GM19025 (cell line): Measurements from ENCODE around the gene GOLGA6A.
A peak's percentile ranks its signal among the peaks of the same experiment; 100 is the strongest.
"Not testable (repeated sequence)": the region's sequence is repeated elsewhere in the genome, so short reads cannot be mapped to it uniquely, and the experiment has no call there.

Experiments used
- ATAC-seq: cut with Tn5 transposase; IDR thresholded peaks from one replicate; pipeline ENCODE4 v1.9.1; 2021; ENCODE audit warnings: mild to moderate bottlenecking, low read depth, moderate library complexity; ENCODE audit not compliant: unreplicated experiment

Gene GOLGA6A

DNA sequence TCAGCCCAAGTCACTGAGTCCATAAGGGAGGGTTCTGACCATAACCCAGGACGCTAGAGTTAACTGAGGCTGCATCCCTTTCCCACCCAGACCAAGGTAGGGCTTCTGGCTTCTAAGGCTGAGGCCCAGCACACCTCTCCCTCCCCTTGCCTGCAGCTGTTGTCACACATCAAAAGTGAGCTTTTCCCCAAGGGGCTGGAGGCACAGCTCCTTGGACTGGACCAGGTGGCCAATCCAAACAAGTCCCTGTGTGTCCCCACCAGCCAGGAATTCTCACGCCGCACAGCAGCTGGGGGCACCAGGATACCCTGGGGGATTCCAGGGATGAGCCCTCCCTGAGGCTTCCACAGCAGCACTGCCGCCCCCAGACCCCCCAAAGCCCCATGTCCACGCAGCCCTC lies 25.8 kb upstream of the GOLGA6A start:
- no peak for ATAC-seq

DNA sequence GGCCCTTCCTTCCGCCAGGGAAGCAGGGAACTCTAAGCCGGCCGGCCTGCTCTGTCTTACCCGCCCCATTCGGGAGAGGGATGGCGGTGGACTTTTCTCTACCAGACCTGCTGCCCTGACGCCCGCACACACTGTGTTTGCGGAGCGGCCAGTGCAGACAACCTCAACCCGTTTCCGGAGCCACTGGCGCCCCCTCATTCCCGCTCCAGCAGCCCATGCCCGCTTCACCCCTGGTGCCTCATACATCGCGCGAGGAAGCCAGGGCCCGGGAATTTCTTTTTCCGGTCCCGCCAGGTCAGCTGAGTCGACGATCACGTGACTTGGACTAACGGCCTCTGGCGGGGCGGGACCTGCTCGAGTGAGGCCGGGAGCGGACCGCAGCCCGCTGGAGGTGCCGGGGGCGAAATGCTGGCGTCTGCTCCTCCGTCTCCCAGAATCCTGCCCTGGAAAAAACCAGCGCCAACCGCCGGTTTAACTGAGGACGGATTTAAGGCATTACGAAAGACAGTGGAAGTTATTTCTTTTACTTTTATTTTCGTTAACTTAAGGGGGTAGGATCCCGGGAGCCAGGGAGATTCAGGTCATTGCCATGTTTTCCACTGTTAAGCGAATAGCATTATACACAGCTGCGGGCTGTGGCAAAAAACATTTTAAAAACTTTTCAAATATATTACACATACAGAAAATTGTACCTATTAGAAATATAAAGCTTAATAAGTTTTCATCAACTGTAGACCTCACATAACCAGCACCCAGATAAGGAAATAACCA lies 17.8 kb upstream of the GOLGA6A start:
- peak; percentile 85 for ATAC-seq

DNA sequence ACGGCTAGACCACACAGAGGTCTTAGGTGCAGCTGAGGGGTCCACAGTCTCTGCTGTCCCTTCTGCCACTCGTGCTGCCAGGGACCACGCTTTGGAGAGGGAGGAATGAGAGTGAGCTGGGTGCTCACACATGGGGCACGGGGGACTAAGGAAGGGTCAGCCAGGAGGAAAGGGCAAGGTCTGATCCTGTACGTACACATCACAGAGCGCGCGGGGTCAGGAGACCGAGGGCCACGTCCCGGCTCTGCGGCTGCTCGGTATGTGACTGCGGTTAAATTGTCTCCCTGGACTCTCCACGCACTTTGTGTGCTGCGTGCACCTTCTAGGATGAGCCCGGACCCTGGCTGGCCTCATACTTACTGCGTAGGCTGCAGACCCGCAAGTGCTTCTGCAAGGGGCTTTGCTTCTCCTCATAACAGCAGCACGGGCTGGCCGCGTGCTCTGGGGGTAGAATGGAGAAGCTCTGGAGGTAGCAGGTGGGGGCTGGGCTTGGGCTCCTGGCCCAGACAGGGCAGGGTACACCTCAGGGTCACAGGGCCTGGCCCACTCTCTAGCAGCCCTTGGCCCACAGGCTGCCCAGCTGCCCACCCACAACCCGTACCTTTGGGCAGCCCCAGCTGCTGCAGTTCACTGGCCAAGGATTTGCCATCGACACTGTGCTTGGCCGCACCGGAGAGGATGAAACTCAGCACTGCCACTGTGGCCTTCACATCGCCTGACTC lies 14.6 kb upstream of the GOLGA6A start:
- ATAC-seq, result not testable (repeated sequence)

DNA sequence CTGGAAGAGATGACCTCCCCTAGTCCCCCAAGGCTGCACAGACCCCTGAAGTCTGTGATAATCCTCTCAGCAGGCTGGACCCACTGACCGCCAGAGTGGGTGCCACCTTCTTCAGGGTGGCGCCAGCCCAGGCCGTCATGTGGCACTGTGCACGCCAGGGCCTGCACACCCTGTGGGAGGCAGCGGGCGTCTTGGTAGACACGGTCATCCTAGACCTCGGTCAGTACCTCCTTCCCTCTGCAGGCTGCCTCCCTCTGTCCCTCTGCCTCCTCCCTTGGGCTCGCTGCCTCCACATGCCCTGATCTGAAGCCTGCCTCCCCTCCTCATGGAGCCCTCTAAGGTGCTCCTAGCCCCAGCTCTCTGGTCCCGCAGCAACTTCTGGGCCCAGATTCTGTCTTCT lies 13.3 kb upstream of the GOLGA6A start:
- not testable (repeated sequence) for ATAC-seq

DNA sequence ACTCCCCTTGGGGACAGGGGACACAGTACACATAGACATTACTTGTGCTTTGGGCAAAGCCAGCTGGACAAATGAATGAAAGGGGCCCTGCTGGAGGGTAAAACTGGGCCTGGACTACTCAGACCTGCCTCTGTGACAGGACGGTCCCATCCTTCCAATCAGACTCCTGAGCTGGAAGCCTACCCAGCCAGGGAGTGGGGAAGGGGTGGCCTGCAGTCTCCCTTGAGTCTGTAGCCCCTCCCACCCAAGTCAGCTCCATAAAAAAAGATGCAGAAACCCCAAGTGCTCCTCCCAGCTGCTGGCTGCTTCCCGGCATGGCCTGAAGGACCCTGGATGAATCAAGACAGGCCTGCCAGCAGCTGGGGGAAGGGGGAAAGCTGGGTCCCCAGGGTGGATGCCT lies 12.2 kb upstream of the GOLGA6A start:
- ATAC-seq, result not testable (repeated sequence)

DNA sequence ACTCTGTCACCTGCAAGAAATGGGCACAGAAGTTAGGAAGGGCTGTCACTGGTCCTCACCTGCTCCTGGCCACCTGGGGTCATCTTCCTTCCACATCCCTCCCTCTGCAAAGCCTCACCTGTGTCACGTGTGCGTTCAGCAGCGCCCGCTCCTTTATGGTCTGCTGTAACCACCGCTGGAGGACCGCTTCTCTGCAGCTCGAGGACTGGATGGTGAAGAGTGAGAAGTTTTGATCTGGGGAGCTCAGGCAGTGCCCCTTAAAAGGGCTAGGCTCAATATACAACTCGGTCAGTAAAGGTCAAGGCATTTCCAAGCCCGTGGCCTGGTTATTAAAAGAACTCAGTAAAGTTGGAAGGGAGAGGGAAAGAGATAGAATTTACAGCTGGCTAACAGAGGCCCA lies 6.6 kb downstream of the GOLGA6A start:
- not testable (repeated sequence) for ATAC-seq

DNA sequence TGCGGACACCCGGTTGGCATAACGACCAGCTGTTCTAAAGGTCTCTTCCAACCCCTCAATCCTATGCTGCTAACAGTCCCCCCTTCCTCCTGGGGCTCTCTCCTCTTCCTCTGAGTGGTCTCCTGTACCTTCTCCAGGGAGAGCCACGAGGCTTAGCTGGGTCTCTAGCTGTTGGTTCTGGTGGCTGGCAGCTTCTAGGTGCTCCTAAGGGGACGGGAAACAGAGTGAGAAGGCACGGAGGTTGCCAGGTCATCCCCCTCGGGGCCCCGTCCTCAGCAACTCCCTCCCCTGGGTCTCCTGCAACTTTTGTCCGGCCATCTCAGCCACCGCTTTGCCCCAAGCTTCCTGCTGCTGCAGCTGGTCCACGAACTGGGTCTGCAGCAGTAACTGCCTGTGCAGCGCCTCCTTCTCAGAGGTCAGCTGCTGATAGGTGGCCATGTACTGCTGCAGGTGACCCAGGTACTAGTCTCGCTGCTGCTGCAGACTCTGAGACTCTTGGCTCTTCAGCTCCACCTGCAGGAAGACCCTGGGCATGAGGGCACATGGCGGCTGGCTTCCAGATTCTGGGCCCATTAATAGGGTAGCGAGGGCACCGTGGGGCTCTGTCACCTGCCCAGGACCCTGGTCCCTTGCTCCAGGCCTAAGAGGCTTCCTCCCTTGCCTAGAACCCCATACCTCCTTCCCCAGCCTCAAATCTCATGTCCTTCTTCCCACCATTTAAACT lies 9.6 kb downstream of the GOLGA6A start:
- not testable (repeated sequence) for ATAC-seq

DNA sequence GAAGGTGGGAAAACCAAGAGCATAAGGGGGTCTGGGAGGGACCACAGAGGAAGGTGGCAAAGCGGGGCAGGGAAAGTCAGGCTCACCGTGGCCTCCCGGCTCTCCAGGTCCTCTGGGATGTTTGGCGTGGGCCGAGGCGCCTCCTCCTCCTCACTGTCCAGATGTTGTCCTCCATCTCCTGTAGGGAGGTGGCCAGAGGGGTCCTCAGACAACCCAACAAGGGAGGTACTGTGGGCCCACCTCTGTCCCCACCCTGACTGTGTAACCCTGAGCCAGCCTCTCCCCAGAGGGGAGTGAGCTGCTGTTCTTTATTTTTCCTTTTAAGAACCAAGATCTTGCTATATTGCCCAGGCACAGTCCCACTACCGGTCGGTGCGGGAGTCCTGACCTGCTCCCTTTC lies 10.2 kb downstream of the GOLGA6A start:
- ATAC-seq, result not testable (repeated sequence)

DNA sequence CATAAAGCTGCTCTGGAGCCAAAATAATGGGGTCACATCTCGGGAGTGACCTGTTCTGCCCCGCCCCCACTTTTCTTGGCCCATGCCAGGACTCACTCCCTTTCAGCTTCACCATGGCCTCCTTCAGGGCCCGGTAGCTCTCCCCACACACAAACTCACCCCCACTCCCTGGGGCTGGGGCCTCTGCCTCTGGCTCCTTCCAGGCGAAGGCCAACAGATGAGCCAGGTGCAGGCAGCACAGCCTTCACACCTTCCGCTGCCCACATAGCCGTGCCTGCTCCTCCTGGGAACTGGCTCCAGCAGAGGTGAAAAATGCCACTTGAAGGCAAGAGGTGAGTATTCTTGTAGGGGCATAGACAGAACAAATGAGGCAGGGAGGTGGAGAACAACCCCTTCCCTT lies 10.7 kb downstream of the GOLGA6A start:
- ATAC-seq, result not testable (repeated sequence)

DNA sequence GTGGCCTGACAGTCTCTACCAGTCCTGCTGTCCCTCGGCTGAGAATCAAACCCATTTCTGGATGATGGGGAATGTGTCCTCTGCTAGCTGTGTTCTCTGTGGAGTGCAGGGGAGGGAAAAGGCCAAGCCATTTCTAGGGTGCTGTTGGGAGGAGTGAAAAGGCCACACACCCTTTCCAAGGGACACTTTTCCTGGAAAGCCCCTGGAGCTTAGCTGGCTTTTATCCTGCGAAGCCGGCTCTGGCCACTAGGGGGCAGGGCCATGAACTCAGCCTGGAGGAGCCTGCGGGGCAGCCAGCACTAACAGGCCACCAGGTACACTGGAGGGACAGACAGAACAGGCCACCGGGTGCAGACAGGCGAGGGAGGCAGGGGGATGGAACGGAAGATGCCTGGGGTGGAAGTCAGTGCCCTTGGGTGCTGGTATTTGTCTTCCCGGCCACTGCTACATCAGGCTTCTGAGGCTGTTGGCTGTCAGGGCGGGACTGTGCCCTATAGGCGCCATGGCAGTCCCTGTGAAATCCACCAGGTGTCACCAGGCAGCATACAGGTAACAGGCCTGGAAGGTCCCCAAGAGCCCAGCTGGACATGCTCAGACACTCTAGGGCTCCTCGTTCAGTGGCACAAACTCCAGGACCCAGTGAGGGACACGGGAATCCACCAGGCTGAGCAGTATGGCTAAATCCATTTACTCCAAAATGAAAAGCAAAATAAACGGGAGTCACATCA lies 16.5 kb downstream of the GOLGA6A start:
- not testable (repeated sequence) for ATAC-seq

DNA sequence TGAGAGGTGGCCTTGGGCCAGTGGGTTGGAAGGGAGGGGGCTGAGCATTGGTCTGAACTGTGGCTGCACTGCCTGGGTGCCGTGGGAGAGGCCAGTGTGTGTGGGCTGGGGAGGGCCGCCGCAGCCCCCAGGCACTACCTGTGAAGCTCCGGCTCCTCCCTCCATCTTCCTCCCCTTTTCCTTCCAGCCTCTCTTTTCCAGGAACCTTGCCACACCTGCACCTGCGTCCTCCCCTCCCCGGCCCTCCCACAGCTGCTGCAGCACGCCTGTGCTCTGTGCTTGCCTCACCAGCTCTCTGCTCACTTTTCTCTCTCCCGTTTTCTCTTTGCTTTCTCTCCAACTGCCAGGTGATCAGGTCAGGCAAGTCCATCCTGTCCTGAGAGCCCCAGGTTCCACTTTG lies 17.5 kb downstream of the GOLGA6A start:
- not testable (repeated sequence) for ATAC-seq

DNA sequence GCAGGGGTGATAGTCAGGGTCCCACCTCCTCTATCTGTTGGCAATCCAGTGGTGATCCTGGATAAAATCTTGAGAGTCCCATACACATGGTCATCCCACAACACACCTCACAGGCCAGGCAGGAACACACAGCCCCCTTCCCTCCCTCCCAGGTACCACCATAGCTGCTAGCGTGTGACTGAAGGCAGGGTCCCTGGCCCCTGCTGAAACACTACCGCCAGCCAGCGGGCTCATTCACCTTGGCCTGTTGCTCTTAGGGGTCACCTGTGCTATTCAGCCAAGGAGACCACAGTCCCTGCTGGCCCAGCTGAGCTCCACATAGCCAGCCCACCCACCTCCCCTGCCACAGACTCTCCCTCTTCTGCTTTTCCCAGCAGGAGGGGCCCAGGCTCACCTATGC lies 18.2 kb downstream of the GOLGA6A start:
- ATAC-seq, result not testable (repeated sequence)

DNA sequence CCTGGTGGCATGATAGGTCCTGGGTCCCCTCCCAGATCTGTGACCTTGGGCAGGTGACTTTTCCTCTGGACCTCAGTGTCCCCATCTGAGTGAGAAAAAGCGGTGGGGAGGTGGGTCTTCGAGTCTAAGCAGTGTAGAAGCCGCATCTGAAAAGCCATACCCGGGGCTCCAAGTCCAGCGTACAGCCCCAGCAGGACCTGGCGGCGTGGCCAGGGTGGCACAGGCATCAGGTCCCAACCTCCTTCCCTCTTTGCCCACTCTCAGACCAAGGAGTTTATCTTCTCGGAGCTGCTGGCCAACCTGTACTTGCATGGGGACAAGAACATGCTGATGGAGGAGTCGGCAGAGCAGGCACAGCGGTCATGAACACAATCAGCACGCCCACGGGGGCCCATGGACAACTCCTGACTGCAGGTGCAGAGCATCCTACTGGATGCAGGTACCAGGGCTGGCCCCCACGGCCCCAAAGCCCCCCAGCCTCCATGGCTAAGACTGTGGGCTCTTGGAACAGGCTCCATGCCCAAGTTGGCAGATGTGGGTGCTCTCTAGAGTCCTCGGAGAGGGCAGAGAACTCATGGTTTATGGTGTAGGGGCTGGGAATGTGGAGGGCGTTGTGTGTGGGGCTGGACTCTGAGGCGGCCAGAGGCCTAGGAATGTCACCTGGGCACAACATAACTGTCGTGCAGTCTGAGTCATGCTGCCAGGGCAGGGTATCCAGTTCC lies 18.8 kb downstream of the GOLGA6A start:
- ATAC-seq, result not testable (repeated sequence)

DNA sequence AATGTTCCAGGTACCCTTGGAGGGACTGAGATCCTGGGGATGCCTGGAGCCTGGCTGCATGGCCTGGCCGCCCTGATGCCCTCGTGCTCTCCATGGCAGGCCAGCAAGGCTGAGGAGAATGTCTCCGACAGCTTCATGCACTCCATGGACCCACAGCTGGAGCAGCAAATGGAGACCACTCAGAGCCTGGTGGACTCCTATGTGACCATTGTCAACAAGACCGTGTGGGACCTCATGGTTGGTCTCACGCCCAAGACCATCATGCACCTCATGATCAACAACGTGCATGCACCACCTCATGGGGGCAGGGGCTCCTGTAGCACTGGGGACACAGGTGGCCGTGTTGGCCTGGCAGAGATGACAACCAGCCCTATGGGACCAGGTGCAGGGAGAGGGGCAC lies 19.7 kb downstream of the GOLGA6A start:
- no peak for ATAC-seq

DNA sequence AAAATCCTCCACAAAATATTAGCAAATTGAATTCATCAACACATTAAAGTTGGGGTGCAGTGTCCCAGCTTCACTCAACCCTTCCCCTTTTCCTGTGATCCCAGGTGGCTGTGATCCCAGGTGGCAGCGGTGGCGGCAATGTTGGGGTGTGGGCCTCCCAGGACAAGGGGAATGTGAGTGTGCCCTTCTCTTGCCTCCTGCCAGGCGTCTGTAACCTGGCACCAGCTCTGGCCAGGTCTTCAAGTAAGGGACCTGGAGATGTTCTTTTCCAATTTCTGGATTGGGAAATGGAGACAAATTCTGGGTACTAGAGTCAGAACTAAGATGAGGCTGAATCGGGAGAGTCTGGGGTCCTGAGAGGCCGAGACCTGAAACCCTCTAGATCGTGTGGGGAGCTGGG lies 20.1 kb downstream of the GOLGA6A start:
- ATAC-seq, result no peak

DNA sequence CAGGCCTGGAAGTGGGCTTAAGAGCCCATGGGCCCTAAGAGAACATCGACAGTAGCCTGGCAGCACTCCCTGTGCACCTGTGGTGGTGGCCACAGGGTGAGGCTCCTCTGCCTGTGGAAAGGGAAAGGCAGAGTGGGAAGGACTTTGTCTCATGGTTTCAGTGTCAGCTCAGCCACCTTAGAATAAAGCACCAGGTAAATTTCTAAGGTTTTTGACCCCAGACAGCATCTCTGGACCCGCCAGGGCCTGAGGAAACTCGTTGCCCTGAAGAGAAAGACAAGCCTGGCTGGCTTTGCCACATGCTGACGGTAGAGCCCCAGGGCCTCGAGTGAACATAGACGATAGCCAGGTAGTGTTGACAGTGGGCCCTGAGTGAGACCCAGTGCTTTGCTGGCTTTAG lies 22.1 kb downstream of the GOLGA6A start:
- no peak for ATAC-seq

DNA sequence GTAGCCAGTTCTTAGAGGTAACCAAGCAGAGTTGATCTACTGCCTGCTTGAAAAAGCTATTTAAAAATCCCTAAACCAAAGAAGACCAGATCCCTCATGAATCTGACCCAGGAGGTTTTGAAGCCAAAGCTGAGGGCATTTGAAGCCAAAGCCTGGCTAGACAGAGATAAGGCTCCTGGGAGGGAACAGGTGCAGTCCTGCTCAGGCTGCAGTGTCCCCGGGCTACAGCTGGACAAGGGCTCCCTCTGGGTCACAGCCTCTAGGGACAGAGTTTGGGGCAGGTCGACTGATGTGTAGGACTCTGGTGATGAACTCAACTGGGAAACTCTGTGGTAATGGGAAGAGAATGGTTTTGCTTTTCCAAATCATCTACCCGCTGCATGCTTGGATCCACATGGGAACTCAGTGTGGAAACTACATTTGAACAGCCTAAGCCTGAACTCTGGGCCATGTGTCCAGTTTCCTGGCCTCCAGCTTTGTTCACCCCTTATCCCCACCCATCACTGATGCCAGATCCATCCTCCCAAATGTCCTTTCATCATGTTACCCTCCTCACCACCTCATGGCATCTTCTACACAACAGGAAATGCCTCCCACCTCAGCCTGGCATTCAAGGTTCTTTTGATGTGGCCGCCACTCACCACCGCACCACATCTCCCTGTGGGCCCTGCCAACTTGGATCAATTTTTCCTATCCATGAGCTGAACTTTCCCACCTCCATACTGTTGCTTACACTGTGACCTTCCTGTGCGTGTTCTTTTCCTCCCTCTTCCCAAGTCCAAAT lies 23.1 kb downstream of the GOLGA6A start:
- ATAC-seq, result not testable (repeated sequence)

DNA sequence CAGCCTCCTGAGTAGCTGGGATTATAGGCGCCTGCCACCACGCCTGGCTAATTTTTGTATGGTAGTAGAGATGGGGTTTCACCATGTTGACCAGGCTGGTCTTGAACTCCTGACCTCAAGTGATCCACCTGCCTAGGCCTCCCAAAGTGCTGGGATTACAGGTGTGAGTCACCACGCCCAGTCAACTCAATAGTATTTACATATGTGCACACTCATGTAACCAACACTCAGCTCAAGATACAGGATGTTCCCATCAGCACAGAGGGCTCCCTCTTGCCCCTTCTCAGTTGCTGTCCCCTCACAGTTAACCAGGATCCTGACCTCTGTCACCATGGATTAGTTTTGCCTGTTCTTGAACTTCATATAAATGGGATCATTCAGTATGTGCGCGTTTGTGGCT lies 26.0 kb downstream of the GOLGA6A start:
- not testable (repeated sequence) for ATAC-seq

DNA sequence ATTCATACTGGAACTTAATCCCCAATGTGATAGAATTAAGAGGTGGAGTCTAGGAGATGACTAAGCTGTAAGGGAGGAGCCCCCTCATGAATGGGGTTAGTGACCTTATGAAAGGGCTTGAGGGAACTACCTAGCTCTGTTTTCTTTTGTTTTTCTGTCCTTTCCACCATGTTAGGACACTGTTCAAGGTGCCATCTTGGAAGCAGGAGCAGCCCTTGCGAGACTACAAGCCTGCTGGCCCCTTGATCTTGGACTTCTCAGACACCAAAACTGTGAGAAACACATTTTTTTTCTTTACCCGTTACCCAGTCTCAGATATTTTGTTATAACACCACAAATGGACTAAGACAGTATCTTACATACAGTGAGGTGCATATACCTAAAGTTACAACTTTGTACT lies 26.5 kb downstream of the GOLGA6A start:
- ATAC-seq, result no peak
